Testis (tissue), 2 donors: ENCODE data around the gene PLEKHA1.

Experiments
- POLR2A ChIP-seq: fragments of 450-650 bp; IDR thresholded peaks from one replicate; pipeline ENCODE4 v1.6.1; 2017; ENCODE audit warnings: antibody characterized with exemption, mild to moderate bottlenecking, moderate library complexity
- TF ChIP-seq, protein P1 (sequence below), 3 experiments: fragments of 450-650 bp in 2 of 3; fragments of 200-600 bp in 1 of 3; sonication (generic) in 1 of 3; IDR thresholded peaks; one replicate each; pipeline ENCODE4 v1.5.1; 2016 to 2019; ENCODE audit warnings: antibody characterized with exemption in 3 of 3, mild to moderate bottlenecking in 2 of 3, moderate library complexity in 1 of 3

DNA sequence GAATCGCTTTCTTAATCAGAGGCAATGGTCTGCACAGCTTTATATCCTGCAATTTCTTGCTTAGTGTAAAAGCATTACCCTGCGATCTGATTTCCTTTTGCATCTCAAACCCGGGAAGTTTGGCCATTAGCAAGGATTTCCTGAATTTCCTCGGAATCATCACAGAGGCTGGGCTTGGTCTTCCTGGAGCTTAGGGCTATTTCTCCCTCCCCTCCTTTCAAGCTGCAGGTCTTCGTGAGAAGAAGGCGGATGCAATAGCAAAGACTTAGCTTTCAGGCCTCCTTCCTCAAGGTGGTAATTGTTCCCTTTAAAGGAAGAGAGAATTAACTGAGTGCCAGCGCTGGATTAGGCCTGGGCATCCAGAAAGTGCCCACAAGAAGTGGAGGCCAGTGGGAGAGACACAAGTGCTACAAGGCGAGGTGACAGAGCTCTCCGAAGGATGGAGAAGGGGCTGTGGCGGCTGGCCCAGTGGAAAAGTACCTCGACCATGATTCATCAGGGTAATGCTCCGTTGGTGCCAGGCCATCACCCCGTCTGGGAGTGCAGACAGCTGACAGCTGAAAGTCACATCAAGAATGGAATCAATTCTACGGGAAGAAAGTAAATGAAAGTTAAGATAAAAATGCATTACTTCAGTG lies 76.0 kb downstream of the PLEKHA1 start:
- TF ChIP-seq, protein P1, sequence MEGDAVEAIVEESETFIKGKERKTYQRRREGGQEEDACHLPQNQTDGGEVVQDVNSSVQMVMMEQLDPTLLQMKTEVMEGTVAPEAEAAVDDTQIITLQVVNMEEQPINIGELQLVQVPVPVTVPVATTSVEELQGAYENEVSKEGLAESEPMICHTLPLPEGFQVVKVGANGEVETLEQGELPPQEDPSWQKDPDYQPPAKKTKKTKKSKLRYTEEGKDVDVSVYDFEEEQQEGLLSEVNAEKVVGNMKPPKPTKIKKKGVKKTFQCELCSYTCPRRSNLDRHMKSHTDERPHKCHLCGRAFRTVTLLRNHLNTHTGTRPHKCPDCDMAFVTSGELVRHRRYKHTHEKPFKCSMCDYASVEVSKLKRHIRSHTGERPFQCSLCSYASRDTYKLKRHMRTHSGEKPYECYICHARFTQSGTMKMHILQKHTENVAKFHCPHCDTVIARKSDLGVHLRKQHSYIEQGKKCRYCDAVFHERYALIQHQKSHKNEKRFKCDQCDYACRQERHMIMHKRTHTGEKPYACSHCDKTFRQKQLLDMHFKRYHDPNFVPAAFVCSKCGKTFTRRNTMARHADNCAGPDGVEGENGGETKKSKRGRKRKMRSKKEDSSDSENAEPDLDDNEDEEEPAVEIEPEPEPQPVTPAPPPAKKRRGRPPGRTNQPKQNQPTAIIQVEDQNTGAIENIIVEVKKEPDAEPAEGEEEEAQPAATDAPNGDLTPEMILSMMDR (IDR thresholded peaks at IDR 0.05), result no peak
- TF ChIP-seq POLR2A, result no peak
